ENCODE data around the gene ZNF644.

ZNF644 gene

GRCh38 chr1:90963651-90964050, 58.2 kb downstream of the ZNF644 start:
- H3K4me1 ChIP-seq (ENCODE audit: control insufficient read depth, insufficient read depth, low read length), result no peaks in the 10 kb centered on the region
- no peak for DNase-seq (ENCODE audit: low read depth, low spot score)
- no peak overlapping the region for H3K4me3 ChIP-seq (ENCODE audit: low read length)
- H3K9me3 ChIP-seq (ENCODE audit: control insufficient read depth, insufficient read depth, low read length), result no peaks in the 10 kb centered on the region
- no CpG with 5 or more reads among the region's 1 CpG for WGBS (ENCODE audit: insufficient coverage, insufficient read length)
- no peaks in the 10 kb centered on the region for H3K27me3 ChIP-seq (ENCODE audit: control insufficient read depth, insufficient read depth, low read length)
- no peaks in the 10 kb centered on the region; the same call in 1 of the 2 replicates for H3K36me3 ChIP-seq (ENCODE audit: control insufficient read depth, insufficient read depth, low read length)
- no peak overlapping the region for H3K27ac ChIP-seq (ENCODE audit: low read length)

DNA sequence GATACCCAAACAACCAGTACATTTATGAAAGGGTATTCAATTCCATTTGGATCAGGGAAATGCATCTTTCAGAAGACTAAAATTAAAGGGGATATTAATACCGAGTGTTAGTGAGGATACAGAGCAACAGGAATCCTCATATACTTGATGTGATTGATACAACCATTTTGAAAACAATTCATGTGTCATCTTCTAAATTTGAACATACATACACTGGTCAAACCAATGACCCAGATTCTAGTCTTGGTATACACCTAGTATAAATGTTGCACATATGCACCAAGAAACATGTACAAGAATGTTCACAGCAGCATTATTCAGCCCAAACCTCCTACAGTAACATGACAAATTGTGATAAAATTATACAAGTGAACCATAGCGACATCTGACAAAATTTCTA, 58.6 kb downstream of the ZNF644 start:
- no peaks in the 10 kb centered on the region for H3K27me3 ChIP-seq (ENCODE audit: control insufficient read depth, insufficient read depth, low read length)
- H3K9me3 ChIP-seq (ENCODE audit: control insufficient read depth, insufficient read depth, low read length), result no peaks in the 10 kb centered on the region
- H3K27ac ChIP-seq (ENCODE audit: low read length), result no peak overlapping the region
- no peak for DNase-seq (ENCODE audit: low read depth, low spot score)
- H3K36me3 ChIP-seq (ENCODE audit: control insufficient read depth, insufficient read depth, low read length), result no peaks in the 10 kb centered on the region; the same call in 1 of the 2 replicates
- H3K4me1 ChIP-seq (ENCODE audit: control insufficient read depth, insufficient read depth, low read length), result no peaks in the 10 kb centered on the region
- H3K4me3 ChIP-seq (ENCODE audit: low read length), result no peak overlapping the region
- no CpG with 5 or more reads among the region's 2 CpGs for WGBS (ENCODE audit: insufficient coverage, insufficient read length)

DNA sequence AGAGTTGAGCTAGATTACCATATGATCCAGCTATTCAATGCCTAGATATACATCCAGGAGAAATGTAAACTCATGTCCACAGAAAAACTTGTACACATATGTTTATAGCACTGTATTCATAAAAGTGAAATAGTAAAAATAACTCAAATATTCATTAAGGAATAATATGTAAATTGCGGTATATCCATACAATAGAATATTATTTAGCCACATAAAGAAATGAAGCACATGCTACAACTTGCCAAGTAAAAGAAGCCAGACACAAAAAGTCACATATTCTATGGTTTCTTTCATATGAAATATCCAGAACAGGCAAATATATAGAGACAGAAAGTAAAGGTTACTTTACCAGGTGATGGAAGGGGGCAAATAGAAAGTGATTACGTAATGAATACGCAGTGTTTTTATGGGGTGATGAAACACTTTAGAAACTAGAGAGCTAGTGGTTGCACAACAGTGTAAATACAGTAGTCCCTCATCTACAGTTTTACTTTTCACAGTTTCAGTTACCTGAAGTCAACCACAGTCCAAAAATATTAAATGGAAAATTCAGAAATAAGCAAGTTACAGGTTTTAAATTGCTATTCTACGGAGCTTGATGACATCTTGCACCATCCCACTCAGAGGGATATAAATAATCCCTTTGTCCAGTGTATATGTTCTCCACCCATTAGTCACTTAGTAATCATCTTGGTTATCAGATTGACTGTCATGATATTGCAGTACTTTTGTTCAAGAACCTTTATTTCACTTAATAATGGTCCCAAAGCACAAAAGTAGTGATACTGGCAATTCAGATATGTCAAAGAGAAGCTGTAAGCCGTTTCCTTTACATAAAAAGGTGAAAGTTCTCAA, 62.3 kb downstream of the ZNF644 start:
- no peaks in the 10 kb centered on the region; the same call in 1 of the 2 replicates for H3K36me3 ChIP-seq (ENCODE audit: control insufficient read depth, insufficient read depth, low read length)
- H3K4me3 ChIP-seq (ENCODE audit: low read length), result no peak overlapping the region
- no CpG with 5 or more reads among the region's 5 CpGs for WGBS (ENCODE audit: insufficient coverage, insufficient read length)

GRCh38 chr1:90957497-90957896, 64.3 kb downstream of the ZNF644 start:
- DNase-seq (ENCODE audit: low read depth, low spot score), result no peak
- Histone ChIP-seq H3K27me3 (ENCODE audit: control insufficient read depth, insufficient read depth, low read length) (no peaks in the 10 kb centered on the region), H3K9me3 (ENCODE audit: control insufficient read depth, insufficient read depth, low read length) (no peaks in the 10 kb centered on the region), H3K36me3 (ENCODE audit: control insufficient read depth, insufficient read depth, low read length) (no peaks in the 10 kb centered on the region; the same call in 1 of the 2 replicates), H3K27ac (ENCODE audit: low read length) (no peak overlapping the region), H3K4me1 (ENCODE audit: control insufficient read depth, insufficient read depth, low read length) (no peaks in the 10 kb centered on the region), H3K4me3 (ENCODE audit: low read length) (no peak overlapping the region)

More for the DNA sequence above, 62.3 kb downstream of the ZNF644 start:
- DNase-seq (ENCODE audit: low read depth, low spot score), result no peak
- Histone ChIP-seq H3K27me3 (ENCODE audit: control insufficient read depth, insufficient read depth, low read length) (no peaks in the 10 kb centered on the region), H3K27ac (ENCODE audit: low read length) (no peak overlapping the region), H3K9me3 (ENCODE audit: control insufficient read depth, insufficient read depth, low read length) (no peaks in the 10 kb centered on the region), H3K4me1 (ENCODE audit: control insufficient read depth, insufficient read depth, low read length) (no peaks in the 10 kb centered on the region)

GRCh38 chr1:90955769-90956168, 66.1 kb downstream of the ZNF644 start:
- no peaks in the 10 kb centered on the region for H3K27me3 ChIP-seq (ENCODE audit: control insufficient read depth, insufficient read depth, low read length)

DNA sequence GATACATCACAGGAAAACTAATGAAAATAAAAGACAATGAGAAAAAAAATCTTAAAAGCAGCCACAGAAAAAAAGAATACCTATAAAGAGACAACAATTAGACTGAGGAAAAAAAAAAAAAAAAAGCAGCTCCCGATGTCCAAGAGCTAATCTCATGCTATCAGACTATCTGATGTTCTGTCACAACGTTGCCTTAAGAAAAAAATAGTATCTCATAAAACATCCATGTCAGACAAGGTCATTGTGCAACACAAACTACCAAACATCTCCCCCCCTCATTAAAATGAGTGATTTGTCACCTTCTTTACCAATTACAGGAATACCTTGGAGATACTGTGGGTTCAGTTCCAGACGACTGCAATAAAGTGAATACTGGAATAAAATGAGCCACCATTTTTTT, 68.9 kb downstream of the ZNF644 start:
- no peaks in the 10 kb centered on the region for H3K36me3 ChIP-seq (ENCODE audit: control insufficient read depth, insufficient read depth, low read length)
- H3K27me3 ChIP-seq (ENCODE audit: control insufficient read depth, insufficient read depth, low read length), result no peaks in the 10 kb centered on the region
- H3K27ac ChIP-seq (ENCODE audit: low read length), result no peak overlapping the region
- DNase-seq (ENCODE audit: low read depth, low spot score), result no peak
- no peaks in the 10 kb centered on the region for H3K4me1 ChIP-seq (ENCODE audit: control insufficient read depth, insufficient read depth, low read length)
- H3K9me3 ChIP-seq (ENCODE audit: control insufficient read depth, insufficient read depth, low read length), result no peaks in the 10 kb centered on the region
- no CpG with 5 or more reads among the region's 3 CpGs for WGBS (ENCODE audit: insufficient coverage, insufficient read length)
- no peak overlapping the region for H3K4me3 ChIP-seq (ENCODE audit: low read length)

More at GRCh38 chr1:90955769-90956168, 66.1 kb downstream of the ZNF644 start:
- Histone ChIP-seq H3K27ac (ENCODE audit: low read length) (no peak overlapping the region), H3K9me3 (ENCODE audit: control insufficient read depth, insufficient read depth, low read length) (no peaks in the 10 kb centered on the region), H3K4me3 (ENCODE audit: low read length) (no peak overlapping the region), H3K36me3 (ENCODE audit: control insufficient read depth, insufficient read depth, low read length) (no peaks in the 10 kb centered on the region; the same call in 1 of the 2 replicates), H3K4me1 (ENCODE audit: control insufficient read depth, insufficient read depth, low read length) (no peaks in the 10 kb centered on the region)
- no CpG with 5 or more reads among the region's 1 CpG for WGBS (ENCODE audit: insufficient coverage, insufficient read length)
- DNase-seq (ENCODE audit: low read depth, low spot score), result no peak

DNA sequence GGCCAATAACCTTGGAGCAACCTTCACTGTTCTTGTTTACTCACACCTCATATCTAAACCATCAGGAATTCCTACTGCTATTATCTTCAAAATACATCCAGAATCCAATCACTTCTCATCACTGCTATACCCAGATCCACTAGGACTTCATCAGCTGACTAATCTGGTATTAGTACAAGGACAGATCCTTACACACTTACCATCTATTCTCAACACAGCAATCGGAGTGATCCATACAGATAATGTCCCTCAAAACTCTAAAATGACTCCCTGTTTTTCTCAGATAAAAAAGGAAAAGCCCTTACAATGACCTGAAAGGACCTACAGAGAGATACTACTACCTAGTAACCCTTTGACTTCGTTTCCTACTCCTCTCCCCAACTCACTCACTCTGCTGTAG, 70.8 kb downstream of the ZNF644 start:
- no peaks in the 10 kb centered on the region for H3K9me3 ChIP-seq (ENCODE audit: control insufficient read depth, insufficient read depth, low read length)
- H3K36me3 ChIP-seq (ENCODE audit: control insufficient read depth, insufficient read depth, low read length), result no peaks in the 10 kb centered on the region
- no peak for DNase-seq (ENCODE audit: low read depth, low spot score)
- H3K4me1 ChIP-seq (ENCODE audit: control insufficient read depth, insufficient read depth, low read length), result no peaks in the 10 kb centered on the region
- no CpG with 5 or more reads among the region's 2 CpGs for WGBS (ENCODE audit: insufficient coverage, insufficient read length)
- H3K27me3 ChIP-seq (ENCODE audit: control insufficient read depth, insufficient read depth, low read length), result no peaks in the 10 kb centered on the region
- no peak overlapping the region for H3K4me3 ChIP-seq (ENCODE audit: low read length)
- no peak overlapping the region for H3K27ac ChIP-seq (ENCODE audit: low read length)

- WGBS (ENCODE audit: insufficient coverage, insufficient read length), result no CpG with 5 or more reads among the region's 7 CpGs
- Histone ChIP-seq H3K27ac (ENCODE audit: low read length) (no peak overlapping the region), H3K4me1 (ENCODE audit: control insufficient read depth, insufficient read depth, low read length) (no peaks in the 10 kb centered on the region), H3K36me3 (ENCODE audit: control insufficient read depth, insufficient read depth, low read length) (no peaks in the 10 kb centered on the region), H3K4me3 (ENCODE audit: low read length) (no peak overlapping the region), H3K27me3 (ENCODE audit: control insufficient read depth, insufficient read depth, low read length) (no peaks in the 10 kb centered on the region), H3K9me3 (ENCODE audit: control insufficient read depth, insufficient read depth, low read length) (no peaks in the 10 kb centered on the region)
- DNase-seq (ENCODE audit: low read depth, low spot score), result no peak
Measured at GRCh38 chr1:90948301-90948700, 73.5 kb downstream of the ZNF644 start.

DNA sequence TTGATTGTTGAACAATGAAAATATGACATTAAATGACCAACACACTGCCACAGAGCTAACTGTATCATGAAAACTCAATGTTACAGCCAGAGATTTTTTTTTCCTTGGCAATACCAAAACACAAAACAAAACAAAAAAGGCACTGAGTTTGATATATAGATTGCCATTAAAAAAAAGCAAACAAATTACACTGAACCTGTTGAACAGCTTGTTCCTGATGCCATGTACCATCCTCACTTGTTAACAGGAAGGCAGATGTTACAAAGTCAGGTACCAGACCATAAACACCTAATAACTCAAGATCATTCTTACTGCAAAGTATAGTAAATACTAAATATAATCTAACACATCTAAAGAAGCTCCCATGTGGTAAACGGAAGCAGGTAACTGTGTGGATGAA, 75.2 kb downstream of the ZNF644 start:
- no peak overlapping the region for H3K4me3 ChIP-seq (ENCODE audit: low read length)
- H3K27ac ChIP-seq (ENCODE audit: low read length), result no peak overlapping the region

GRCh38 chr1:90945287-90945686, 76.5 kb downstream of the ZNF644 start:
- Histone ChIP-seq H3K4me3 (ENCODE audit: low read length) (no peak overlapping the region), H3K4me1 (ENCODE audit: control insufficient read depth, insufficient read depth, low read length) (no peaks in the 10 kb centered on the region), H3K27me3 (ENCODE audit: control insufficient read depth, insufficient read depth, low read length) (no peaks in the 10 kb centered on the region), H3K36me3 (ENCODE audit: control insufficient read depth, insufficient read depth, low read length) (no peaks in the 10 kb centered on the region; the same call in 1 of the 2 replicates), H3K27ac (ENCODE audit: low read length) (no peak overlapping the region), H3K9me3 (ENCODE audit: control insufficient read depth, insufficient read depth, low read length) (no peaks in the 10 kb centered on the region)
- no peak for DNase-seq (ENCODE audit: low read depth, low spot score)

More for the DNA sequence above, 75.2 kb downstream of the ZNF644 start:
- no peaks in the 10 kb centered on the region for H3K9me3 ChIP-seq (ENCODE audit: control insufficient read depth, insufficient read depth, low read length)
- no peaks in the 10 kb centered on the region for H3K36me3 ChIP-seq (ENCODE audit: control insufficient read depth, insufficient read depth, low read length)
- no peaks in the 10 kb centered on the region for H3K27me3 ChIP-seq (ENCODE audit: control insufficient read depth, insufficient read depth, low read length)
- H3K4me1 ChIP-seq (ENCODE audit: control insufficient read depth, insufficient read depth, low read length), result no peaks in the 10 kb centered on the region
- no peak for DNase-seq (ENCODE audit: low read depth, low spot score)
- no CpG with 5 or more reads among the region's 1 CpG for WGBS (ENCODE audit: insufficient coverage, insufficient read length)

DNA sequence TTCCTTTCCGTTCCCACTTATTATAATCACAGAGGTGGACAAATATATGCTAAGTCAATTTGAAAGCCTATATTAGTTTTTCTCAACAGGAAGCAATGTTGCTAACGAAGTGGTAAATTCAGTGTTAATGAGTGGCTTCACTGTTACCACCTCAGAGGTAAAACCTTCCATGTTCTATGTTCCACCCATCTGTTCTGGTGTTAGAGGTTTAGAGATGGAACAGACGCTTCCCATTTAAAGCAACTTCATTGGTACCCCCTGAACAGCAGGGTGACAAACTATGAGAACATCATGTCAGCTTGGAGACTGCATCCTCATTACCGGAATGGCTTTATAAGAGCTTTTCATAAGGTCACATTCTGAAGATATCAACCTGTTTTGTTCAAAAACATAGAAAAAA, 77.9 kb downstream of the ZNF644 start:
- Histone ChIP-seq H3K36me3 (ENCODE audit: control insufficient read depth, insufficient read depth, low read length) (peaks cover 3% of the 10 kb centered on the region; the same call in 1 of the 2 replicates), H3K4me3 (ENCODE audit: low read length) (no peak overlapping the region), H3K4me1 (ENCODE audit: control insufficient read depth, insufficient read depth, low read length) (no peaks in the 10 kb centered on the region), H3K27ac (ENCODE audit: low read length) (no peak overlapping the region), H3K9me3 (ENCODE audit: control insufficient read depth, insufficient read depth, low read length) (no peaks in the 10 kb centered on the region), H3K27me3 (ENCODE audit: control insufficient read depth, insufficient read depth, low read length) (no peaks in the 10 kb centered on the region)
- 100% methylated on average over 1 of the region's 4 CpGs for WGBS (ENCODE audit: insufficient coverage, insufficient read length)
- DNase-seq (ENCODE audit: low read depth, low spot score), result no peak

Measured in iPS DF 6.9 (cell line).